Kidney epithelial cell (primary cell): ENCODE measurements around the gene CDK14. TPM values are rescaled to one million over a fixed set of nuclear protein-coding genes. Genes with fewer than 3 reads are reported as not detected.

ENCODE experiments used
- DNase-seq: peaks from one replicate; pipeline ENCODE4 v3.0.0-alpha.2; 2010; ENCODE audit warnings: low read depth
- H3K27me3 ChIP-seq: 2 replicates; pipeline ENCODE4 v1.6.0; 2011; ENCODE audit warnings: low read length; ENCODE audit not compliant: control insufficient read depth, insufficient read depth
- H3K36me3 ChIP-seq: 2 replicates; pipeline ENCODE4 v1.5.1; 2011; ENCODE audit warnings: low read length; ENCODE audit not compliant: control insufficient read depth, insufficient read depth
- H3K4me3 ChIP-seq: 2 replicates; pipeline ENCODE4 v1.5.1; 2011; ENCODE audit warnings: low read depth, mild to moderate bottlenecking, control low read depth, low read length
- total RNA-seq: library from RNA; depleted of rRNA; stranded (reverse); fragments of >200 nt; gene quantifications from 2 replicates; pipeline ENCODE4 v1.2.3, GENCODE V29; 2015
- TF ChIP-seq, protein P1 (sequence below): IDR thresholded peaks from 2 replicates; pipeline ENCODE4 v1.5.1; 2011; ENCODE audit warnings: mild to moderate bottlenecking, moderate library complexity, low read length, control low read depth, inconsistent platforms; ENCODE audit not compliant: insufficient read depth, poor library complexity, severe bottlenecking

CDK14 gene
- total RNA-seq, 1 donor from 2014 or later: 18.2 TPM

DNA sequence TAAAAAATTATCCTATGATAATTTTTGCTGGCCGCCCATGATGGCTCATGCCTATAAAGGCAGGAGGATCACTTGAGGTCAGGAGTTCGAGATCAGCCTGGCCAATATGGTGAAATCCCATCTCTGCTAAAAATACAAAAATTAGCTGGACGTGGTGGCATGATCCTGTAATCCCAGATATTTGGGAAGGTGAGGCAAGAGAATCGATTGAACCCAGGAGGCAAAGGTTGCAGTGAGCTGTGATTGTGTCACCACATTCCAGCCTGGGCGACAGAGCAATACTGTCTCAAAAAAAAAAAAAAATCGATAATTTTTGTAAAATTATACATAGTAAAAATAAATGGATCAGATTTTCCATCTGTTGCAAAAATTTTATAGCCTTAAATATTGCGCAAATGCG lies 31.7 kb upstream of the CDK14 start:
- TF ChIP-seq, protein P1, sequence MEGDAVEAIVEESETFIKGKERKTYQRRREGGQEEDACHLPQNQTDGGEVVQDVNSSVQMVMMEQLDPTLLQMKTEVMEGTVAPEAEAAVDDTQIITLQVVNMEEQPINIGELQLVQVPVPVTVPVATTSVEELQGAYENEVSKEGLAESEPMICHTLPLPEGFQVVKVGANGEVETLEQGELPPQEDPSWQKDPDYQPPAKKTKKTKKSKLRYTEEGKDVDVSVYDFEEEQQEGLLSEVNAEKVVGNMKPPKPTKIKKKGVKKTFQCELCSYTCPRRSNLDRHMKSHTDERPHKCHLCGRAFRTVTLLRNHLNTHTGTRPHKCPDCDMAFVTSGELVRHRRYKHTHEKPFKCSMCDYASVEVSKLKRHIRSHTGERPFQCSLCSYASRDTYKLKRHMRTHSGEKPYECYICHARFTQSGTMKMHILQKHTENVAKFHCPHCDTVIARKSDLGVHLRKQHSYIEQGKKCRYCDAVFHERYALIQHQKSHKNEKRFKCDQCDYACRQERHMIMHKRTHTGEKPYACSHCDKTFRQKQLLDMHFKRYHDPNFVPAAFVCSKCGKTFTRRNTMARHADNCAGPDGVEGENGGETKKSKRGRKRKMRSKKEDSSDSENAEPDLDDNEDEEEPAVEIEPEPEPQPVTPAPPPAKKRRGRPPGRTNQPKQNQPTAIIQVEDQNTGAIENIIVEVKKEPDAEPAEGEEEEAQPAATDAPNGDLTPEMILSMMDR: no peak
- Histone ChIP-seq H3K4me3 (no peak overlapping the region), H3K36me3 (no peaks in the 10 kb centered on the region), H3K27me3 (no peaks in the 10 kb centered on the region)
- no peak for DNase-seq

DNA sequence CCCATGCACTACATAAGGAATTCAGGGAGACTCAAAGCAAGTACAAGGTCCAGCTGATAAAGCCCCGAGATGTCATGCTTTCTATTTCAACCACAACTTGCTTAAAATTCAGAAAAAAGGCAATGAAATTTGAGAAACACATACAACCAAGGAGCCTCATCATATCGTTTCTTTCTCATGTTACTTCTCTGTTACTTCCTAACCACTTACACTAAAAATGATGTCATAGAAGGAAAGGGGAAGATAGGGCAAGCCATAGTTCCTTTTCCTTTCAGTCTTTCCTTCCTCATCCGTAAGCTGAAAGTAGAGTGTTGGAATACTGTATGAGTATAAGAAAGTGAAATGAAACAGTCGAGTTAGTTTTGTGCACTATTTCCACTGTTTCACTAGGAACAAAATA lies 27.9 kb upstream of the CDK14 start:
- H3K27me3 ChIP-seq: no peaks in the 10 kb centered on the region
- H3K36me3 ChIP-seq: no peaks in the 10 kb centered on the region
- no peak overlapping the region for H3K4me3 ChIP-seq
- TF ChIP-seq, protein P1: no peak
- DNase-seq: no peak

DNA sequence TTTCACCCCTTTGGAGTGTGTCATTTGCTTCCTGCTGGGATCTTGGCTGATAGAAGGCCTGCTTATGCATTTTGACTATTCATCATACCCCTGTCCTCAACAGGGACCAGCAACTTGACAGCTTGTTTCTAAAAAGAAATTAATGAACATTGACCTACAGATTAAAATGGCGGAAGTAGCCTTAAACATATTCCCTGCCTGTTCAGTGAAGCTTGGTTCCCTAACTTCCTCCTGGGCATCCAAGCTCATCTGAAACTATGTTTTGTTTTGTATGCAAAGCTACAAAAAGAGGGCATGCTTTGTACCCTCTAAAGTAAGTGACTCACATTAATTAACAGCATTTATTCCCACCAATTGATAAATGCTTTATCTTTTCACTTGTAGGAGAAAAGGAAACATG lies 26.8 kb upstream of the CDK14 start:
- TF ChIP-seq, protein P1: no peak
- no peaks in the 10 kb centered on the region for H3K27me3 ChIP-seq
- H3K4me3 ChIP-seq: no peak overlapping the region
- no peaks in the 10 kb centered on the region for H3K36me3 ChIP-seq
- no peak for DNase-seq

DNA sequence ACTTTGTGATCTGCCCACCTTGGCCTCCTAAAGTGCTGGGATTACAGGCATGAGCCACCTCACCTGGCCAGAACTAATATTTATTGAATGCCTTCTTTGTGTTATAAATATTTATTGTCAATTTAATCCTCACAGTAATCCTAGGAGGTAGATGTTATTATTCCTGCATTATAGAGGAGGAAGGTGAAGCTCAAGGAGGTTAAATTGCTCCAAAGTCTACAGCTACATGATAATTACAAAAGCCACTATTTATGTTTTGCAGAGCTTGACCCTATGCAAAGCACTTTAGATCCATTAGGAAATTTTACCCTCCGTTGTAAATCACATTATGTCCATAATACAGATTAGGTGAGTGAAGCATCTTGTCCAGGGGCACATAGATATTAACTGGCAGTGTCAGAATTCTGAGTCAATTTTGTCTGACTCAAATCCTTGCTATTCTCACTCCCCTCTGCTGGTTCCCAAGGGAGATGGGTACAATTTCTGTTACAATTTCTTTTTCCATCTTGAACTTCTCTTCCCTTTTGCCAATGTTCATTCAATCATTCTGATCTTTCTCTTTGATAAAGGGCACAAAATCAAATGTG lies 25.7 kb upstream of the CDK14 start:
- H3K36me3 ChIP-seq: no peaks in the 10 kb centered on the region
- DNase-seq: no peak
- H3K4me3 ChIP-seq: no peak overlapping the region
- TF ChIP-seq, protein P1: no peak
- no peaks in the 10 kb centered on the region for H3K27me3 ChIP-seq

DNA sequence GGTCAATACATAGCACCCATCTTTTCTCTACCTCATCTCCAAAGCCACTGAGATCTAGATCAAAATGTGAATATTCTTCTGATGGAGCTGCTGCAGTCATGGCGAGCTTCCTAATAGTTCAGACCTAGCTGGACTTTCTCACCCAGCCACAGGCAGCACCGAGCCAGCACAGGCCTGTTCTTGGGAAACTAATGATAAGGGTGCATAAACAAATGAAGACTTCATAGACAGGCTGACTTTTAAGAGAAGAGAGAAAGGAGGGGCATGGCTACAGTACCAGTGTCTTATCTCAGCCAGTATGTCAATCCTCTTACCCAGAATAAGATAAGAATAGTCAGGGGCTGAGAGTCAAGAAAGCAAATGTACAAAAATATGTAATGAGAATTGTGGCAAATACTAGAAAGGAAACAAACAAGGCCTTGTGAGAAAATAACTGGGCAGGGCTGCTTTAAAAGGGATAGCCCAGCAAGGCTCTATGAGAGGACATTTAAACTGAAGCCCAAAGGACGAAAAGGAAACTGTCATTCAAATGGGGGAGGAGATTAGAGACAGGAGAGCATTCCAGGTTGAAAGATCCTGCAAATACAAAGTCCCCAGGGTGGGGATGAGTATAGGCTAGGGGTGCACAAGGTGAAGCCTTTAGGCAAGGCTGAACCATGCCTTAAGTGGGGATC lies 21.8 kb upstream of the CDK14 start:
- H3K36me3 ChIP-seq: no peaks in the 10 kb centered on the region

More for the DNA sequence above, 21.8 kb upstream of the CDK14 start:
- TF ChIP-seq, protein P1: no peak
- no peaks in the 10 kb centered on the region for H3K27me3 ChIP-seq
- no peak overlapping the region for H3K4me3 ChIP-seq
- no peak for DNase-seq
